Measurements from ENCODE around the gene LOXL1.

Gene LOXL1

GRCh38 chr15:73908030-73908821 is 18.0 kb upstream of the LOXL1 start:
- peak; percentile 97 for TF ChIP-seq CTCF (IDR thresholded peaks at IDR 0.05; ENCODE audit: extremely low read depth, missing control alignments)
- DNase-seq (ENCODE audit: low spot score) = peak; percentile 79

GRCh38 chr15:73908822-73909122 is 17.5 kb upstream of the LOXL1 start:
- no peak for DNase-seq (ENCODE audit: low spot score)

GRCh38 chr15:73909651-73910050 is 16.6 kb upstream of the LOXL1 start:
- DNase-seq (ENCODE audit: low spot score) = no peak
- no peak for TF ChIP-seq CTCF (IDR thresholded peaks at IDR 0.05; ENCODE audit: extremely low read depth, missing control alignments)

More at GRCh38 chr15:73908822-73909122, 17.5 kb upstream of the LOXL1 start:
- no peak for TF ChIP-seq CTCF (IDR thresholded peaks at IDR 0.05; ENCODE audit: extremely low read depth, missing control alignments)

- no peak for TF ChIP-seq CTCF (IDR thresholded peaks at IDR 0.05; ENCODE audit: extremely low read depth, missing control alignments)
- DNase-seq (ENCODE audit: low spot score) = no peak
Observed at GRCh38 chr15:73910522-73911303, 15.5 kb upstream of the LOXL1 start.

GRCh38 chr15:73912030-73912596 is 14.1 kb upstream of the LOXL1 start:
- no peak for TF ChIP-seq CTCF (IDR thresholded peaks at IDR 0.05; ENCODE audit: extremely low read depth, missing control alignments)

GRCh38 chr15:73914145-73914544 is 12.1 kb upstream of the LOXL1 start:
- TF ChIP-seq CTCF (IDR thresholded peaks at IDR 0.05; ENCODE audit: extremely low read depth, missing control alignments) = no peak
- no peak for DNase-seq (ENCODE audit: low spot score)

More at GRCh38 chr15:73912030-73912596, 14.1 kb upstream of the LOXL1 start:
- DNase-seq (ENCODE audit: low spot score) = no peak

- DNase-seq (ENCODE audit: low spot score) = no peak
- TF ChIP-seq CTCF (IDR thresholded peaks at IDR 0.05; ENCODE audit: extremely low read depth, missing control alignments) = no peak
Observed at GRCh38 chr15:73915082-73915481, 11.2 kb upstream of the LOXL1 start.
